ENCODE measurements around the gene HSBP1L1. TPM values are rescaled to one million over a fixed set of nuclear protein-coding genes. Genes with fewer than 3 reads are reported as not detected.

Gene HSBP1L1
- total RNA-seq, 1 experiment from 2014 or later = 41.4 TPM

DNA sequence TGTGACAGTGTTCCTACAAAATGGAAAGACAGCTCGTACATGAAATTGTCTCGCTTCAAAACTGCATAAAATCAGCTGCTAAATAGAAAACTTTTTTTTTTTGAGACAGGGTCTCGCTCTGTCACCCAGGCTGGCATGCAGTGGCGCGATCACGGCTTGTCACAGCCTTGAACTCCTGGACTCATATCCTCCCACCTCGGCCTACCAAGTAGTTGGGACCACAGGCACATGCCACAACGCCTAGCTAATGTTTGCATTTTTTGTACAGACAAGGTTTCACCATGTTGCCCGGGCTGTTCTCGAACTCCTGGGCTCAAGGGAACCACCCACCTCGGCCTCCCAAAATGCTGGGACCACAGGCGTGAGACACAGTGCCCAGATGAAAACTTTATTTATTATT is 20.7 kb downstream of the HSBP1L1 start:
- intact Hi-C loops (cut with micrococcal nuclease) = loop anchor here (10.0 kb wide), 1 partner anchor 130 kb away; no protein-coding TSS in a partner anchor
- Histone ChIP-seq H3K27ac (ENCODE audit: low read depth, low read length) (no peak overlapping the region), H4K20me1 (ENCODE audit: insufficient read depth) (peaks cover 59% of the 10 kb centered on the region; the same call in 1 of the 2 replicates), H3K4me1 (ENCODE audit: control insufficient read depth in 1 of 2, insufficient read depth in 2 of 2, low read length in 2 of 2) (peaks cover 8 to 37% of the 10 kb centered on the region in 2 experiments), H3K36me3 (ENCODE audit: control insufficient read depth in 1 of 2, insufficient read depth in 2 of 2, low read length in 2 of 2) (peaks cover 14 to 30% of the 10 kb centered on the region in 2 experiments; a peak in 3 of 4 replicates), H3K9ac (ENCODE audit: low read length) (no peak overlapping the region), H3K4me2 (ENCODE audit: low read length) (no peak overlapping the region), H3K4me3 (replicated peaks in 1 of 2; ENCODE audit: low read depth in 1 of 2, low read length in 2 of 2) (no peak overlapping the region), H3K27me3 (ENCODE audit: insufficient read depth, low read length) (no peaks in the 10 kb centered on the region), H3K79me2 (ENCODE audit: insufficient read depth, low read length) (peaks cover 82% of the 10 kb centered on the region), H2AFZ (ENCODE audit: low read depth, low read length, poor library complexity, severe bottlenecking) (no peak overlapping the region), H3K9me3 (ENCODE audit: control insufficient read depth in 1 of 2, insufficient read depth in 1 of 2, low read depth in 1 of 2, low read length in 2 of 2) (no peaks in the 10 kb centered on the region), H3K9me2 (ENCODE audit: insufficient read depth) (no peaks in the 10 kb centered on the region)
- RAD21 ChIA-PET (ENCODE audit: low non-redundant PET in 1 of 2, low total read pairs in 2 of 2, uncharacterized antibody in 2 of 2, unreplicated experiment in 2 of 2) = no interaction called here
- ATAC-seq (no peak), DNase-seq (ENCODE audit: low read depth, low spot score) (no peak)
- TF ChIP-seq ZFX (IDR thresholded peaks at IDR 0.05) (no peak), YY1 (IDR thresholded peaks at IDR 0.05; ENCODE audit: extremely low read depth, insufficient replicate concordance, low read depth, low read length) (no peak), CTCF (IDR thresholded peaks at IDR 0.05 in 2 of 3, conservative IDR thresholded peaks at IDR 0.05 in 1 of 3; ENCODE audit: borderline replicate concordance in 1 of 3, insufficient read depth in 1 of 3, low read depth in 2 of 3, low read length in 2 of 3) (no peak), JUND (IDR thresholded peaks at IDR 0.05) (no peak), MAX (IDR thresholded peaks at IDR 0.05) (no peak), REST (IDR thresholded peaks at IDR 0.05; ENCODE audit: low read depth) (no peak), EZH2 (IDR thresholded peaks at IDR 0.05) (no peak), TCF7L2 (IDR thresholded peaks at IDR 0.05; ENCODE audit: borderline replicate concordance, extremely low read depth, insufficient read depth, insufficient read length) (no peak), FOSL1 (IDR thresholded peaks at IDR 0.05; ENCODE audit: low read depth) (no peak), RAD21 (IDR thresholded peaks at IDR 0.05; ENCODE audit: low read depth) (no peak), CBX3 (IDR thresholded peaks at IDR 0.05; ENCODE audit: low read depth) (no peak), SP1 (IDR thresholded peaks at IDR 0.05; ENCODE audit: low read depth) (no peak)
- CTCF ChIA-PET = no interaction called here
- BruUV-seq (replicated peaks) = no TSS peak
- POLR2A ChIA-PET = interaction anchor here (1.0 kb wide), 1 partner anchor 49 kb away, joined by 4 read pairs; the partner anchor contains the start of gene RBFA
